HG03565 (cell line): ENCODE results near the gene CFAP92.

Experiments
- ATAC-seq: cut with Tn5 transposase; IDR thresholded peaks from one replicate; pipeline ENCODE4 v1.9.1; 2021; ENCODE audit warnings: mild to moderate bottlenecking, moderate library complexity; ENCODE audit not compliant: unreplicated experiment

The CFAP92 gene, protein sequence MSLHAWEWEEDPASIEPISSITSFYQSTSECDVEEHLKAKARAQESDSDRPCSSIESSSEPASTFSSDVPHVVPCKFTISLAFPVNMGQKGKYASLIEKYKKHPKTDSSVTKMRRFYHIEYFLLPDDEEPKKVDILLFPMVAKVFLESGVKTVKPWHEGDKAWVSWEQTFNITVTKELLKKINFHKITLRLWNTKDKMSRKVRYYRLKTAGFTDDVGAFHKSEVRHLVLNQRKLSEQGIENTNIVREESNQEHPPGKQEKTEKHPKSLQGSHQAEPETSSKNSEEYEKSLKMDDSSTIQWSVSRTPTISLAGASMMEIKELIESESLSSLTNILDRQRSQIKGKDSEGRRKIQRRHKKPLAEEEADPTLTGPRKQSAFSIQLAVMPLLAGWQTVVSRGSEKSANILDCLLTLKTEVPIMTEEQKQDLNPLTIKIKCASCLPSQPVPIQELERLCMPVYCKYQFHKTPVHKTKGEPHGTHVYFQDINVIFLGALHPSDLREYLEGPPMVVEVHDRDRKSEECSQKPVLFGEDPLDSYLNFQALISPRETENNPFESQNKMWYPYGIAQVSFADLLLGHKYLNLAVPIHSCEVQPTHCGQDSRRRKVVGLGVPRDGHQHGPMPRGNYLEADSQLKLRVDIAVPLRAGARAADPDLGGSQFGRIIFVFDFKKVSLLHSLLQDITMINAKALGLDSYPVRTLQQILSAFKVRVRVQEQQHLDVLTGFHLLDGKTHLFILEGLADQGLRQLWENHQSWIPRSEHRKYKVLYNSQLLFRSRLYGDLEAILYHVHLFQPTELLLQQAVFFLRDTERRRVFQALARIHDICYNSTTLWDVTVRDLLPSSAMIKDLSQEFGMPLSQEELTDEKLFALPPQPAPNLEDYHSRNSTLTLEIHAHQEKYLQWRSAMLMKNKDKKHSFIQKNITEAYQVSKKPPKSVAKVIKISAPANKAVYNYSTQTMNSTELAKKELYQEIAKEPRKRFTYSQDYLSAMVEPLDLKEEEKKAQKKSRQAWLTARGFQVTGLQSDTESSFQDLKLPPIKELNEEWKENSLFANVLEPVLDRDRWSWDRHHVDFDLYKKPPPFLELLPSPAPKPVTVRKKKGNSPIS

DNA sequence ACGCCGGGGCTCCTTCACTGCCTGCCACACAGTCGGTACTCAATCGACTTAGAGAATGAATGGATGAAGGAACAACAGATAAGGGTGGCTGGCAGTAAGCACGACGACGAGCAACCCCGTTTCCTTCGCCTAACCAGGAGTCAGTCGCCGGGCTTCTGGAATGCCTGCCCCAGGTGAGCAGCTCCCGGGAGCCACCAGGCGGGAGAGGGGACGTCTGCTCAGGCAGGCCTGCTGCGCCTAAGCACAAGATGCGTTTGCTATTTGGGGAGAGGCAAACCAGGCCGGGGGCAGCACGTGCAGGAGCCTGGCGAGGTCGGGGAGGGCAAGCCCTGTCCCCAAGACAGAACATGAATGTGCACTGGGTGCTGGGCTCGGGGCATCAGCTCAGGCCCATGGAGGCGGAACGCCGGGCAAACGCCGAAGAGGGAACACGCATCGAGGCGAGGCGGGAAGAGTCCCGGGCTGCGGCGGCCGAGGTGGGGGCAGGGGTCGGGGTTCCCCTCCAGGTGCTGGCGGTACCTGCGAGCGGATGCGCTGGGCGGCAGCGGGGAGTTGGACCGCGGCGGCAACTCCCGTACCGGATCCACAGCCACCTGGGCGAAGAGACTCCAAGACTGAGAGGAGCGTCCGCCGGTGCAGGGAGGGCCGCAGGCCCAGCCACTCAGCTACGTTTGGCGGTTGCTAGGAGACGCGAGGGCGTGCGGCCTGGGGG is at the start of gene CFAP92:
Gene CFAP92, minus strand, starts transcription at position 616 of the 712 bp plus-strand sequence. CDS start 772 bp downstream, outside the sequence.
- peak; percentile 81 for ATAC-seq

DNA sequence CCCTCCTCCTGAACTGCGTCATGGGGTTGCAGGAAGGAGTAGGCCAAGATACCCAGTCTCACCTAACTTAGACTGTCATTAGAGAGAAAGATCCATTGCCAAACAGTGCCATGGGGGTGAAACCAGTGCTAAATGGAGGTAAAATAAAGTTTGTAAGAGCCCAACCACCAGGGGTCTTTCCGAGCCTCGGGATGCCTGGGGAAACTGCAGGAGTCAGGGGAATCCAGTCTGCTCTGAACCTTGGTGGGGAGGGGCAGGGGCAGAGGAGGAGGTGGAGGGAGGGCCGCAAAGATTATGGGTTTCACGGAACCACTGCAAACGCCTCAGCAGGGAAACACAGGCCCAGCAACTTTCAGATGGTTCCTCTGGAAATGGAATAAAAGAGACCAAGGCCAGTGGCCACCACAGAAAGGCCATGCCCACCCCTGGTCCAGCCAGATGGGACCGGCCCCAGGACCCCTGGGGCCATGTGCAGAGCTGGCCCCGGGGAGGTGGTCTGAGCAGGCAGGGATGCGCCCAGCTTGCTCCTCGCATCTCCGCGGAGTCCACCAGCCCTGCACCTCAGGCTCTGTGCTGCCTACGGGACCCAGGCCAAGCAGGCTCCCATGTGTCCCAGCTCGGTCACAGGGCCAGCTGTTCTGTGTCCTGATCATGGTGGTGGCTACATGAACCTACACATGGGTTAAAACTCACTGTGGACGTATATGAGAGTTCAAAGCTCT is 46.9 kb upstream of the CFAP92 start:
- no peak for ATAC-seq

DNA sequence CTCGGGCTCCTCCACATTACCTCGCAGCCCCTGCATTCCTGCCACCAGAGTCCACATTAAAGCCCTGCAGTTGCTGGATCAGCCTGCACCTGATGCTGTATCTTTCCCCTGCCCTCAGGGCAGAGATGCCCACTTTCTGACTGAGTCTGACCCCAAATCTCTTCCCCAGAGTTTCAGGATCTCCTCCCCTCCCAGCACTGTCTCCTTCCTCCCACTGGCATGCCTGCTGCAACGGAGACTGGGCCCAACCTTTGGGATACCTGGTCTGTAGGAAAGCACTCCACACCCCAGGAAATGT is 46.1 kb upstream of the CFAP92 start:
- ATAC-seq, result no peak

DNA sequence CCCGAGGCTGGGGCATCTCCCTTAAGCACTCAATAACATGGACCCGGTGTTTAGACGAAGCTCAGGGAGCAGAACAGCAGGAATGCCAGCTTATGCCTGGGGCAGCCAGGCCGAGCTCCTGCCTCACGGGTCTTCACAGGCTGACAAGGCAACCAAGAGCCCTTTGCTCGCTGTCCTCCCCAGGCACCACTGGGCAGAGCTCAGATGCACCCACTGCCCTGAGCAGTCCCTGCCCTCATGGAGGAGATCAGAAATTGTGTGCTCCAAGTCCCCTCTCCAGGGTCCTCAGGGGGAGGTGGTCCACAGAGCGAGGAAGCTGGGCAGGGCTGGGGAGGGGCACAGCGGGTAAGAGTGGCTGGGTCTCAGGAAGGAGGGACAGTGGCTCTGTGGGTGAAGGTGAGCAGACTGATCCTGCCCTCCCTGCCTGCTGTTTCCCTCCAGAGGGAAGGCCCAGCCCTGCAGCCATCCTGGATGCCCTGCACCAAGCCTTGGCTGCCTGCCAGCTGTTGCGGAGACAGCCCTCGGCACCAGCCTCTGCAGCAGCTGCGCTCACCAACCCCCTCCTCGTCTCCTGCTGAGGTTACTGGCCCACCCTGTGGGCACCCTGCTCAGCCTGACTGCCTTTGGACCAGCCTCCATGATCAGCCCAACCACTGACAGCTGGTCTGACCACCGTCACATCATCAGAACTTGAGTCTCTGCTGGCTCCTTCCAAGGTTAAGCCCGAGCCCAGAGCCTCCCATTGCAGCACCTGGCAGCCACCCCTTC is 45.6 kb upstream of the CFAP92 start:
- no peak for ATAC-seq

DNA sequence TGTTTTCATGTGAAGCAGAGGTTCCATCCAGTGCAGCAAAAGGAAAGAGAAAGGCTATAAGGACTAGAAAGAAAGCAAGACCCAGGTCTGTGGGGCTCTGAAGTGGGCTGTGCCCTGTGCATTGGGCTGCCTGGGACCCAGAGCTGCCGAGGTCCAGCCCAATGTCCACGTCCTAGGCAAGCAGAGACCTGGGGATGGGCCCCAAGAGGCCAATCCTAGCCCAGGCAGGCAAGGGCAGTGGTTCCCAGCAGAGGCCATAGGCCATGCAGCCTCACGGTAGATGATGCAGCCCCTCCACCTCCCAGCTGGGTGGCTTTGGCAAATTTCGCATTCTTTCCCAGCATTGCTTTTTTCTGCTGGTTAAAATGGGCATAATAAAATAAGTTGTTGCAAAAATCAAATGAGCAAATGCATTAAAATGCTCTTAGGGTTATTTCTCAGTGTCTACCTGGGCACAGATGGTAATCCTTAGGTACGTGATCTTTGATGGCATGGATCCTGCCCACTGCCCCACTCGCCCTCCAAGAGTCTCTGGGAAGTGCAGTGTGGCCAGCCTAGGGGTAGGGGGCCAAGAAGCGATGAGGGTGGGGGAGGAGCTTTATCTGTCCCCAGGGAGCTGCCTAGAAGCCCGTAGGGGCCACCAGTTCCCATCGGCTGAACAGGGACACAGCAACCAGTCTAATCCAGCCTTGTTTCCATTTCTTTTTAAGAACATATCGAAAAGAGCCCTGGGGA is 44.4 kb upstream of the CFAP92 start:
- ATAC-seq, result no peak

DNA sequence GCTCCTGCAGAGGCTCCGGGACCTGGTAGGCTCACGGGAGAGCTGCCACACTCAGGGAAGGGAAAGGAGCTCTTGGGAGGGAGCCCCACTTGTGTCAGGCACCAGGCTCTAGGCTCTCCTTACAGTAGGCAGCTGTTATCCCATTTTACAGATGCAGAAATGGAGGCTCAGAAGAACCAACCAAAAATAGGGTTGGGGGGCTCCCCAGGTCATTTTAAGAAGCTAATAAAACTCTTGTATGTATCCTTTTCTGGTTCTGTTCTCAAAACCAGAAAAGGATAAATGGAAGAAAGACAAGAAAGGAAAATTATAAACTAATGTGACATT is 43.2 kb upstream of the CFAP92 start:
- no peak for ATAC-seq

DNA sequence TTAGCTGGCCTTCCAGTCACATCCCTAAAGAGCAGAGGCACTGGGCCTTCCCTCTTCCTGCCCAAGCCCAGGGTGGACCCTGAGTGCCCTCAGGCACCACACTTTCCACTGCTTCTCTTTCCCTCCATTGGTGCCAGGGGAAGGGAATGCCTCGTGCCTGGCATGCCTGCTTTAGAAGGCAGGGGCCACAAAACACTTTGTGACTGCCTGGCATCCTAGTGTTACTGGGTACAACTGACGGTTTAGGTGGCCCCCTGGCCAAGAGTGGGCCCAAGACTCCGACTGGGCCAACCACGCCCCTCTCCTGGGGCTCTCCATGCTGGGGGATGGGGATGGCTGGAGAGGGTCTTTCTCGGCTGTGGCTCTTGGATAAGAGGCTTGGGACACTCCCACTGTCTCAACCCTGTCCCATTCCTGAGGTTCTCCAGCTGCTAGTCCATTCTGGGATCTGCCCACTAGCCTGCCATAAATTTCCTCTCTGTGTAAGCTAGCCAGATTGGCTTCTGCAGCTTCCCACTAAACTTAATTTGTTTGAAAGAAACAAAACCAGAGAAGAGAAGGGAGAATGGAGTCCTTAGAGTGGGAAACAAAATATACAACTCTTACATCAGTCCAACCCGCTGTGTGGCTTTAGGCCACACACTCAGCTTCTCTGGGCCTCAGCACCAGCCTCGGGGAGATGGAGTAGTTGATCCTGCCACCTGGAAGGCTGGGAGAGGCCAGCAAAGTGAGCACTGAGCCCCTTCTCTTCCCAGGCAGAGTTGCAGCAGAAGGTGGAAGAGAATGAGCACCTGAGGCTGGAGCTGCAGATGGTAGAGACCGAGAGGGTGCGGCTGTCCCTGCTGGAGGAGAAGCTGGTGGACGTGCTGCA is 42.6 kb upstream of the CFAP92 start:
- no peak for ATAC-seq

DNA sequence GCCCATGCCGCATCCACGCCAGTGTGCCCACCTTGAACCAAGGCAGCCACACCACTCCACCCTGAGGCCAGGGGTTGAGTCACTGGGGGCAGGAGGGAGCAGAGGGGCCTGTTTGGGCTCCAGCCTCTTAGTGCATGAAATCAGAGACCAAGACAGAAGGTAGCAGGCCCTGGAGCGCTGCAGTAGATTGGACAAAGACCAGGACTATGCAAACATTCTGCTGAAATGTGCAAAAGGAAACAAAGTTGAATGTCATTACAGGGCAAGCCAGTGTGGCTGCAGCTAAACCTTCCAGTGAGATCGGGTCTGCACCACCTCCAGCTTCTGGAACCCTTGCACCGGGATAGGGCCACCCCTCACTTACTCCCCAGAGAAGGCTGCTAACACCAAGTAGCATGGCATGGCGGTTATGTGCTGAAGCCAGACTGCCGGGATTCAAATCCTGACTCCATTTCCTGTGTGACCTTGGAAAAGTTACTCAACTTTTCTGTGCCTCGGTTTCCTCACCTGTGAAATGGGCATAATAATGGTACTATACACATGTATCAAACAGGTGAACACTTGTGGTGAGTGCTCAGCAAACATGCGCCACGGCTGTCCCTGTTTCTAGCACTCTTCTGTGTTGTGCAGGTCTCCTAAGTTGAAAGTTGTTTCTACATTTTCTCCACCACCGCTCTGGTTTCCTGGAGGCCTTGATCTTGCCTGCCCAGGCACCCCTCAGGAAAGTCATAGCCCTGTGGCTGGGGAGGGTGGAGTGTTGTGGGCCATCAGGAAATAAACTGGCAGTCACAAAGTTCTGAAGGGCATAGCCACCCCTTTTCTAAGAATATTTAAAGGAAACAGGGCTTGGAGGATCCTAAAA is 41.7 kb upstream of the CFAP92 start:
- ATAC-seq, result no peak

DNA sequence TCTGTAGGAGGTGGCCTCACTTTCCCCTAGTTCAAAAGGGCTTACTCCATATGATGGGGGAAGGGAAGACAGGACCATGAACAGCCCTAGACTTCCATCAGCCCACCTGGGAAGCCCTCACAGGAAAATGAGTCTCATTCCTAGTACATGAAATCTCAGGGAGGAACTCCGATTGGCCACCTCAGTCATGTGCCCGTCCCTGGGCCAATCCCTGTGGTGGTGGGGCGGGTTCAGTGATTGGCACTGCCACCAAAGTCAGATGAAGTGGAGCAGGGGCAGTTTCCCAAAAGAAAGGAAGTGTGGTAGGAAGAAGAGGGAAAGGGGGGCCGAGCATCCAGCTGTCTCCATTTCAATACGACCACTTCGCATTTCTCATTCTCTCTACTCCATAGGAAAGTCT is 40.8 kb upstream of the CFAP92 start:
- no peak for ATAC-seq

DNA sequence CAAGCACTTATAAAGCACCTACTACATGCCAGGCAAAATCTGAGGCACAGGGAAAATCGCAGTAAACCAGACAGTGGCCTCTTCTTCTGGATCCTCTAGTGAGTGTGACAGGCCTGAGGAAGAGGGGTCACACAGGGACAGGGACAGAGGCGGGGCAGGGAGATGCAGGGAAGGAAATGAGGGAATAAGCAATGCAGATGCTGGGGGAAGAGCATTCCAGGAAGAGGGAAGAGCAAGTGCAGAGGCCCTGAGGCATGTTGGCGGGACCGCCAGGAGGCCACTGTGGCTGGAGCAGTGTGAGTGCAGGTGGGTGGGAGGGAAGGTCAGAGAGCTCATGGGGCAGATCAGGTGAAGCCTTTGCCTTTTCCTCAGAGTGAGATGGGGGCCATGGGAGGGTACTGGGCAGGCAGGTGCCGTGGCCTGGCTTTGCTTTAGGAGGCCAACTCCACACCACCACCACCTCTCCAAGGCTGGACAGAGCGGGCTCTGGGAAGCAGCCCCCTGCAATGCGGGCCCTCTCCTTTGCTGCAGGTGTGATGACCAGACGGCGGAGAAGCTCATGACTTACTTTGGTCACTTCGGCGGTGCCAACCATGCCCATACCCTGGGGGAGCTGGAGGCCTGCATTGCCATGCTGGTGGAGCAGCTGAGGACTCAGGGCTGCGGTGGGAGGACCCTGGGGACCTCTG is 39.9 kb upstream of the CFAP92 start:
- ATAC-seq, result no peak

DNA sequence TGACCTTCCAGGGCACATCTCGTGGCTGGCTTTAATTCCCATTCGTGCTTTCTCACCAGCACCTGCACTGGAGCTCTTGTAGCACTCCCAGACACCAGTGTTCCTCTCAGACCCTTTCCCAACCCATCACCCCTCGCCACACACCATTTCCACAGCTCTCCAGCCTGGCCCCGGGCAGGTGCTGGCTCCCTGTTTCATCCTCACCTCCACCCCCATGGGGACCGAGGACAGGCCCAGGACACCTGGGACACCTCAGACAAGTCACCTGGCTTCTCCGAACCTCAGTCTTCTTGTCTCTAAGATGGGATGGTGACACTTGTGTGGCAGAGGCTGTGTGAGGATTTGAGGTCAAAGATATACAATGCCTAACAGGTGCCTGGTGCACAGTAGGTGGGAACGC is 39.3 kb upstream of the CFAP92 start:
- ATAC-seq, result no peak

DNA sequence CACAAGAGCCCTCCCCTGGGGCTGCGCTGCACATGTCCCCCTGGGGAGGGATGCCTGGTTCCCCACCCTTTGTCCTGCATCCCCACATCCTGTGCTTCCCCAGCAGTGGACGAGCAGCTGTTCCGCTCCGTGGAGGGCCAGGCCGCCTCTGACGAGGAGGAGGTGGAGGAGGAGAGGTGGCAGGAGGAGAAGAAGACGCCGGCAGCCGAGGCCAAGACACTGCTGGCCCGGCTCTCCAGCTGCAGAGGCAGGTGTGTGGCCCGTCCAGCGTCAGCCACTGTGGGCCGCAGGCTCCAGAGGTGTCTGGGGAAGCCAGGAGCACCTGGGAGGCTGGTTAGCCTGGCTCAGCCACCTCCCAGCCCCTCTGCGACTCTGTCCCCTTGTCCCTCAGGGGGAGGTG is 38.8 kb upstream of the CFAP92 start:
- no peak for ATAC-seq

DNA sequence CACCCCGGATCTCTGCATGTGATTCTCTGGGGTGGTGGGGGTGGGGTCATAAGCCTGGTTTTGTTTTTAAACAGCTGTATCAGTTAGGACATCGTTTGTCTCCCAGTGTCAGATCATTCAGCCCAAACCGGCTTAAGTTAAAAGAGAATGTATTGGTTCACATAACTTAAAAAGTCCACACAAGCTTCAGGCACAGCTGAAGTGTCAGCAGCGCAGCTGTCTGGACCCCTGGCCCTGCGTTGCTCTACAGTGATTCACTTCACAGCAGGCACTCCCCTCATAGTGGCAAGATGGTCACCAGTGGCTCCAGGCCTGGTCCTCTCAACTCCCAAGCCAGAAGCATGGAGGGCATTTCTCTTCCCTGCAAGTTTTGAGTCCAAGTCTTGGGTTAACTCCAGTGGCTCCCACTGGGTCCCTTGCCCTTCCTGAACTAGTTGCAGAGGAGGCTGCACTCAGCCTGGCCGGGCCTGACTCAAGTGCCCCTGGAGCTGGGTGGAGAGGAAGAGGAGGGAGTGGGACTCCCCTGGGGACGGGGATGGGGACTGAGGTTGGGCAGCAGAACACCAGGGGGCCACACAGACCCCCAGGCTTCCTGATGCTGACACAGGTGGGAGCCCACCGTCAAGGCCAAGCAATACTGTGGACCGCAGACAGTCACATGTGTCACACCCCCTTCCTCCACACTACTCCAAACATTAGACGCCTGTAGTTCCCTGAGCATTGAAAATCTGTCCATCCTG is 37.8 kb upstream of the CFAP92 start:
- no peak for ATAC-seq

DNA sequence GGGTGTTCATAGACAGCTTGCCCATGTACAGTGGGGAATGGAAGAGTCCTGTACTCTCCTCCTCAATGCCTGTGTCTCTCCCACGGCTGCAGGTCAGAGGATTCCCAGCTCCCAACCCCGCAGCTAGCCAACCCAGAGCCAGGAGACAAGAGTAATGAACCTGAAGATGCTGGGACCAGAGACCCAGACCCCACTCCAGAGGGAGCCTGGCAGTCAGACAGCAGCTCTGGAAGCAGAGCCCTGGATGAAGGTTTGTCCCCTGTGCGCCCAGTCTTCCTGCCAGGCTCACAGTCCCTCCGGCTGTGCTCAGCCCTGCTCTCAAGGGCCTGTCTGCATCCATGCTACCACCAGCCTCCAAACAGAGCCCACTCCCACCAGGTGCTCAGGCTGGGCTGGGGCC is 36.7 kb upstream of the CFAP92 start:
- no peak for ATAC-seq

DNA sequence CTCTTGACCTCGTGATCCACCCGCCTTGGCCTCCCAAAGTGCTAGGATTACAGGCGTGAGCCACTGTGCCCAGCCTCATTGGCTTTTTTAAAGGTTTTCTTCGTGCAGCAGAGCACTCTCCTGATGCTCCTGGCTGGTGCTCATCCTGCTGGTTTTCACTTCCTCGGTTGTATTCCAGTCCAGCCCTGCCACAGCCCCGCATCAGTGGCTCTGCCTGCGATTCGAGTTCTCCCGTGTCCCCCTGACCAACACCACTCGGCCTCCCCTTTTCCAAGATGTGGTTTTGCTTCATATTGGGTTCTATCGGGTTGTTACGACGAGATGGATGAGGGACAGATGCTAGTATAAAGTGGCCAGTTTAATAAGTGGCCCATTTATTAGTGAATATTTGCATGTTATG is 35.0 kb upstream of the CFAP92 start:
- no peak for ATAC-seq

DNA sequence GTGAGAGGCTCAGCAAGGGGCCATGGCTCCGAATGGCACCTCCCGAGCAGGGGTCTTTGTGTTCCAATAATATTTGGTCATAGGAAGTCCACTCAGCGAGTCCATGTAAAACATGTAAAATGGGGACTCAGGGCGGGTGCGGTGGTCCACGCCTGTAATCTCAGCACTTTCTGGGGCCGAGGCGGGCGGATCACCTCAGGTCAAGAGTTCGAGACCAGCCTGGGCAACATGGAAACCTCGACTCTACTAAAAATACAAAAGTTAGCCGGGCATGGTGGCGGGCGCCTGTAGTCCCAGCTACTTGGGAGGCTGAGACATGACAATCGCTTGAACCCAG is 33.6 kb upstream of the CFAP92 start:
- no peak for ATAC-seq
